ENCODE results near the gene SPDYE1.

GRCh38 chr7:44056681-44057080 lies 59.0 kb downstream of the SPDYE1 start:
- TF ChIP-seq CTCF (IDR thresholded peaks at IDR 0.05) (no peak), ZNF121 (CRISPR knock-in tag; IDR thresholded peaks at IDR 0.05) (no peak)
